Measurements from ENCODE around the gene GSG1L.

GSG1L gene

DNA sequence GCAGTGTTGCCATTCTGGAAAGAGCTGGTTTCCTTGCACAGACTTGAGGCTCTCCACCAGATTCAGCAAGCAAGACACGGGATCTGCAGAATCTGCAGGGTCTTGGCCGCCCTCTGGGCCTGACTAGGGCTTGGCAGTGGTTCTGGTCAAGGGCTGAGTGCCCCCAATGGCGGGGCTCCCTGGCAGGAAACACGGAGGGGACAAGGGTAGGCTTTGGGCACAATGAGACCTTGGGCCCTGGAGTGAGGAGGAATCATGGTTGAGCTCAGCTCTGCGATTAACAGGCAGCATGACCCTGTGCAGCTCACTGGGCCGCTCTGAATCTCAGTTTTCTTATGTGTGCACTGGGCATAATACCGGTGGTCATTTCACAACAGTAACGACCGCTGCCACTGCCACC lies 249.9 kb downstream of the GSG1L start:
- DNase-seq: no peak

DNA sequence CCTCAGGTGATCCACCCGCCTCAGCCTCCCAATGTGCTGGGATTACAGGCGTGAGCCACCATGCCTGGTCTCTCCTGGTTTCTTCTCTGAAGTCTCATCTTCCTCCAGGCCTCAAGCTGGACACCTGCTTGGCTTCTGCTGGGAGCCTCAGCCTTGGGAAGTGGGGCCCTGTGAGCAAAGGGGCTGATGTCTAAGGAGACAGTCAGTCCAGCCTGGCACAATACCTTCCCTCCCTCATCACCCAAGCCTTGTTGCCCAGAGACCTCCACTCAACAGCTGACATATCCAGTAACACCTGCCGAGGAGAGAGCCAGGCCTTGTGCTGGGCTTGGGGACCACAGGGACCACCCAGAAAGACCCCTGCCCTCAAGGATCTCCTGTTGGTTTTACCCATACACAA lies 251.6 kb downstream of the GSG1L start:
- no peak for DNase-seq

DNA sequence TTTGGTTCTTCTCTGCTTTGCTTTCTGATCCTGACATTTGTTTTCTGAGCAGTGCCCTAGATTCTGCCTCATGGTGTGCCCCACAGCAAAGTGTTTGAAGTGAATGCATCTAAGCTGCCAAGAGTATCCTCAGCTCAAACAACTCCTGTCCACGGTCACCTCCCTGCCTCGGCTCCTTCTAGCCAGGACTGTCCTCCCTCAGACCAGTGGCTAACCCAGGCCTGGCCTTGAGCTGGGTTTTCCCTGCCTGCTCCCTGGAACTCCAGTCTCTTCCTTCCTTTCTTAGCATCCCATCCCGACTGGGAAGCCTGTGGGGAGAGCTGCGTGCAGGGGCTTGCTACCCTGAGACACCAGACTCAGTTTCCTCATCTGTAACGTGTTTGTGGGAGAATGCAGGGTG lies 256.5 kb downstream of the GSG1L start:
- no peak for DNase-seq

- no peak for DNase-seq
These were observed 257.1 kb downstream of the GSG1L start for GRCh38 chr16:27806388-27806787.

- DNase-seq: no peak
These were observed 257.6 kb downstream of the GSG1L start for GRCh38 chr16:27805828-27806351.

GRCh38 chr16:27803775-27804549 lies 259.6 kb downstream of the GSG1L start:
- DNase-seq: peak in 1 of 5 experiments; percentile 30

DNA sequence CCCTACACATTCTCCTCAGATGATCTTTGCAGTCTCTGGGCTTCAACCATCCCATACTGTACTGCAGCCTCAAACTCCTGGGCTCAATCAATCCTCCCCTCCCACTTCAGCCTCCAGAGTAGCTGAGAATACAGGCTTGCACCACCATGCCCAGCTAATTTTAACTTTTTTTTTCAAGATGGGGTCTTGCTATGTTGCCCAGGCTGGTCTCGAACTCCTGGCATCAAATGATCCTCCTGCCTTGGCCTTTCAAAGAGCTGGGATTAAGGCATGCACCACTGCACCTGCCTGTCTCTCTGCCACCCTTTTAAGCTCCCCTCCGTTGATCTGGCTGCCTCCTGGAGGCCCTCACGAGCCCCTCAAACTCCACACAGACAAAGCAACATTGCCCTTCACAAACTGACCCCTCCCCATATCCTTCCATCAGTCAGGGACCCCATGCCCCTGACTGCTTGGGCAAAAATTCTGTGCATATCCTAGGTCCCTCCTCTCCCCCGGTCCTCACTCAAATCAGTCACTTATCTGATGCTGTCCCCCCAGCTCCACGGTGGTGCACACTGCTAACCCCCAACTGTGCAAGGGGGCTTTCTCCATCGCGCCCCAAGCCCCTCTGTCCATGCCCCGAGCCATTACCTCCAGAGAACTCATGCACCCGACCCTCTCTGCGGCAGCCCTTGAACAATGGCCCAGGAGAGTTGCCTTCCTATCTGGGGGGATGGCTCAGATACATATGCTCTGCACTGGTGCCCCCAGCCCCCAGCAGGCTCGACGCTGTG lies 260.7 kb downstream of the GSG1L start:
- no peak for DNase-seq

GRCh38 chr16:27801289-27801945 lies 262.1 kb downstream of the GSG1L start:
- no peak for DNase-seq

DNA sequence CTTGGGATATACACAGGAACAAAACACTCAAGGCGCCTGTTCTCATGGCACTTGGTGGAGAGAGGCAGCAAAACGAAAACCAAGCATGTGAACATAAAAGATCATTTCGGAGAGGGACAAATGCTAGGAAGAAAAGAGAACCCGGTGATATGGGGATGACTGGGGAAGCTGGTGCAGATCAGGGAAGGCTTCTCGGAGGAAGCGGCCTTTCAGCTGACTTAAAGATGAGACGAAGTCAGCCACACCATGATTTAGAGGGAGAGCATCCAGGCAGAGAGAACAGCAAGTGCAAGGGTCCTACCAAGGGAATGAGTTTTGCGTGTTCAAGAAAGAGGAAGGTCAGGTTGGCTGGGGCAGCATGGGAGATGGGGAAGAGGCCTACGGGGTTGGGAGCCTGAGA lies 262.7 kb downstream of the GSG1L start:
- no peak for DNase-seq

DNA sequence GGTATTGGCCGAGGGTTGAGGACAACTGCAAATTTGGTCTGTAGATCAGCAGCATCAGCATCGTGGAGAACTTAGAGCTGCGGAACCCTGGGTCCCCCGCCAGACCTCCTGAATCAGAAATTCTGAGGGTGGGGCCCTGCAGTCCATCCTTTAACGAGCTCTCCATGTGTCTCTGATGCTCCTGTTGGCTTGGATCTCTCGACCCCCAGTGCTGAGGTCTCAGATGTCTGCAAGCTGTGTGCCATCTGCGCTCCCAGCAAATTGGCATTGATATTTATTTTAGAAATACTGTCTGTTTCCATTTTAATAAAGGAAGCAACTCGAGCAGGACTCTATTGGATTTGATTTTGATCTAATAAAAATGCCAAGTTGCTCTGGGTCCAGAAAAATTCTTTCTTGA lies 263.6 kb downstream of the GSG1L start:
- DNase-seq: no peak

- no peak for DNase-seq
These were observed 265.3 kb downstream of the GSG1L start for GRCh38 chr16:27798241-27798640.

GRCh38 chr16:27795992-27796614 lies 267.4 kb downstream of the GSG1L start:
- DNase-seq: peak in 1 of 5 experiments; percentile 9

- no peak for DNase-seq
These were observed 270.3 kb downstream of the GSG1L start for GRCh38 chr16:27793249-27793622.

GRCh38 chr16:27792486-27793248 lies 270.8 kb downstream of the GSG1L start:
- no peak for DNase-seq

- no peak for DNase-seq
These were observed 272.2 kb downstream of the GSG1L start for GRCh38 chr16:27791404-27791719.

- DNase-seq: no peak
These were observed 272.7 kb downstream of the GSG1L start for GRCh38 chr16:27790546-27791403.

DNA sequence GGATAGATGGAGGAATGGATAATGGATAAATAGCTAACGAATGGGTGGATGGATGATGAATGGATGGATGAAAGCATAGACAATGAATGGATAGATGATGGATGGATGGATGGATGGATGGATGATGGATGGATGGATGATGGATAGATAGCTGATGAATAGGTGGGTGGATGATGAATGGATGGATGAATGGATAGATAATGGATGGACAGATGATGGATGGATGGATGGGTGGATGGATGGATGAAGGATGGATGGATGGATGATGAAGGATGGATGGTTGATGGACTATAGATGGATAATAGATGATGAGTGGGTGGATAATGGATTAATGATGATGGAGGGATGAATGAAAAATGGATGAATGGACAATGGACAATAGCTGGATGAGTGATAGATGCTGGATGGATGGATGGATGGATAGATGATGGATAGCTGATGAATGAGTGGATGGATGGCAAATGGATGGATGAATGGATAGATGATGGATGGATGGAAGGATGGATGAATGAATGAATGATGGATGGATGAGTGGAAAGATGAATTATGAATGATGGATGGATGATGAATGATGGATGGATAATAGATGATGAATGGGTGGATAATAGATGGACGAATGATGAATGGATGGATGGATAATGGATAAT lies 273.8 kb downstream of the GSG1L start:
- DNase-seq: no peak

DNA sequence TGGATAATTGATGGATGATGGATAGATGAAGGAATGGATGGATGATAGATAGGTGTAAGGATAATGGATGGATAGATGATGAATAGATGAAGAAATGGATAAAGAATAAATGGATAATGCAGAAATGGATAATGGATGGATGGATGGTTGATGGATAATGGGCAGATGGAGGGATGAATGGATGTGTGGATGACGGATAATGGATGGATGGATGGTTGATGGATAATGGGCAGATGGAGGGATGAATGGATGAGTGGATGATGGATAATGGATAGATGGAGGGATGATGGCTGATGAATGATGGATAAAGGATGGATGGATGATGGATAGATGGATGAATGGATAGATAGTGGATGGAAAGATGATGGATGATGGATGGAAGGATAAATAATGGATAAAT lies 274.4 kb downstream of the GSG1L start:
- no peak for DNase-seq

DNA sequence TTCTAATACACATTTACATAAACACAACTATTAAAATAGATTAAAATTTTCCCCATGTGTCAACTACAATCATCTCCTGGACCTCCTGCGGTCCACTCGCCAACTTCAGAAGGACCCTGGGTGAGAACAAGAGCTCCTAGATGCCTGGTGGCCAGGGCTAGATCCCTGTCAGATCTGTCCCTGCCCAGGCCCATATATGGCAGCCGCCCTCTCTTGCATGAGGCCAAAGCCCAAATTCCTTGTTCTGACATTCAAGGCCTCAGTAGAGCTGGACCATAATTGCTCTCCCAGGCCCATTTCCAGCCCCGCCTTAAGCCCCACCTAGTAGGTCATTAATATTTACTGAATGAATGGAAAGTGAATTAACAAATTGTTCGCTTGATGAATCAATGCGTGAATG lies 275.8 kb downstream of the GSG1L start:
- no peak for DNase-seq

DNA sequence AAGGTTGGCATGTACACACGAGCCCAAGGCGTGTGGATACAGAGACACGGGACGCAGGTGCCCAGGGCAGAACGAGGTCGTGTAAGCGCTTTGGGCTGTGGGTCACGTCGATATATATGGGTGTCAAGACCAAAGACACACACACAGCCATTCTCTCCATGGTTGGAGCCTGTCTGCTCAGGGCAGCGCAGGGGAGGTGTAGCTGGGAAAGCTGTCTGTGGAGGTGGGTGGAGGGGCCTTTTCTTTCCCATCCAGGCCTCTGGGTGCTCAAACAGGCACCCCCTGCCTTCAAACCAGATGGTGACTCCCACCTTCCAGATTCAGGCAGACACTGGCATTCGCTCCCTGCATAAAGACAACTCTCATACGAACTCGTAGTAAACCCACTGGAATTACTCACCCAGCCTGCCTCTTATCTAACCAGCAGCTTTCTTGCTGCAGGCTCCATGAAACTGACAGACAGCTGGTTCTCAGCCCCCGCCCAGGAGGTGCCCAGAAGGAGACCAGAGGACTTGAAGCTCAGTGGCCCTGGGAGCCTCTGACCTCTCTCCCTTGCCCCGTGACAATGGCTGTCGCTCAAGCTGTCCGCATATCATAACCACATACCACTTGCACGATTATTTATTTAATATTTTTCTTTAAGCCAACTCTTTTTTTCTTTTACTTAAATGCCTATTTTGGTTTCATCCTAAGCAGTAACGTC lies 276.4 kb downstream of the GSG1L start:
- DNase-seq: no peak

All from T-helper 2 cell (primary cell).